Measurements from ENCODE around the gene PADI3.

- TF ChIP-seq POLR2A (IDR thresholded peaks at IDR 0.05), result no peak
- TF ChIP-seq CTCF (IDR thresholded peaks at IDR 0.05), result no peak
Observed at GRCh38 chr1:17258116-17258757, 9.3 kb downstream of the PADI3 start.

All from body of pancreas (tissue), 4 donors.